Transverse colon (tissue), 4 donors: ENCODE results near the gene SOWAHA. TPM values are rescaled to one million over a fixed set of nuclear protein-coding genes. Genes with fewer than 3 reads are reported as not detected.

Experiments
- DNase-seq: peaks from one replicate; pipeline ENCODE4 v3.0.0-alpha.2; 2019
- H3K27ac ChIP-seq, 4 donors: fragments of 200-600 bp; sonication (generic); 2 replicates each; pipeline ENCODE4 v1.5.1; 2016 to 2018; ENCODE audit warnings: inconsistent platforms in 4 of 4
- H3K27me3 ChIP-seq: fragments of 200-600 bp; sonication (generic); 2 replicates; pipeline ENCODE4 v1.5.1; 2017; ENCODE audit warnings: inconsistent platforms
- H3K36me3 ChIP-seq, 4 donors: fragments of 200-600 bp; sonication (generic); 2 replicates each; pipeline ENCODE4 v1.5.1; 2017 to 2019; ENCODE audit warnings: inconsistent platforms in 4 of 4
- H3K4me1 ChIP-seq, 4 donors: fragments of 200-600 bp; sonication (generic); 2 replicates each; pipeline ENCODE4 v1.5.1; 2017 to 2020; ENCODE audit warnings: inconsistent platforms in 4 of 4
- H3K4me3 ChIP-seq, 4 donors: fragments of 200-600 bp; sonication (generic); 1 replicate in 1 of 4; 2 replicates in 3 of 4; pipeline versions ENCODE4 v1.5.1 to v1.6.1; 2017 to 2019; ENCODE audit warnings: inconsistent platforms in 4 of 4
- H3K9me3 ChIP-seq, 2 donors: fragments of 200-600 bp; sonication (generic); 2 replicates each; pipeline ENCODE4 v1.5.1; 2017 to 2019; ENCODE audit warnings: inconsistent platforms in 2 of 2
- CTCF ChIP-seq, 5 experiments: fragments of 200-600 bp in 3 of 5; fragments of 450-650 bp in 2 of 5; sonication (generic) in 3 of 5; IDR thresholded peaks; 1 replicate in 2 of 5; 2 replicates in 3 of 5; pipeline ENCODE4 v1.5.1; 2016 to 2017; ENCODE audit warnings: antibody characterized with exemption in 5 of 5, inconsistent platforms in 3 of 5, mild to moderate bottlenecking in 2 of 5, moderate library complexity in 1 of 5
- EP300 ChIP-seq: sonication (generic); formaldehyde crosslinking; IDR thresholded peaks from one replicate; pipeline ENCODE4 v1.6.1; 2017; ENCODE audit warnings: antibody characterized with exemption, low read depth
- POLR2A ChIP-seq: fragments of 450-650 bp; IDR thresholded peaks from one replicate; pipeline ENCODE4 v1.6.1; 2016; ENCODE audit warnings: antibody characterized with exemption, mild to moderate bottlenecking, moderate library complexity
- POLR2AphosphoS5 ChIP-seq, 3 donors: sonication (generic); formaldehyde crosslinking; IDR thresholded peaks; one replicate each; pipeline ENCODE4 v1.6.1; 2016; ENCODE audit warnings: antibody characterized with exemption in 3 of 3
- WGBS, 2 donors: methylation state at CpG; one replicate each; pipeline ENCODE4 v1.1.5; 2018; ENCODE audit warnings: low coverage in 1 of 2; 5-methylcytosine and 5-hydroxymethylcytosine counted together
- in situ Hi-C, 4 donors: fragments of 200-750 bp; cut with MboI; loops; one replicate each; pipeline versions ENCODE4 v1.15.0 to v1.15.1; 2017; ENCODE audit warnings: low sequenced_read_pairs in 3 of 4, low pct_ligation_motif_present in 1 of 4, low pct_unique_long_range_greater_than_20kb in 1 of 4
- intact Hi-C: fragments of 100-400 bp; cut with DNase I; formaldehyde crosslinking; loops from one replicate; pipeline ENCODE4 v1.15.1; 2023; ENCODE audit warnings: low total_unique reads
- total RNA-seq, 4 donors: library from RNA; depleted of rRNA; stranded (reverse); fragments of >200 nt; gene quantifications; one replicate each; pipeline ENCODE4 v1.1.0, GENCODE V29; 2016

SOWAHA gene
- total RNA-seq, 4 donors from 2014 or later, result 35.2 to 93.5 (median 76.0) TPM

GRCh38 chr5:132827943-132828673, 15.0 kb downstream of the SOWAHA start:
- H3K4me3 ChIP-seq, result no peak overlapping the region
- TF ChIP-seq POLR2A (no peak), EP300 (no peak)

GRCh38 chr5:132828846-132829494, 15.9 kb downstream of the SOWAHA start:
- WGBS, 2 donors, result 37 to 48% methylated on average over 3 to 4 of the region's 4 CpGs
- DNase-seq, result no peak
- TF ChIP-seq EP300, result no peak
- no peak for TF ChIP-seq POLR2AphosphoS5 (IDR thresholded peaks at IDR 0.05)
- TF ChIP-seq POLR2A, result no peak
- TF ChIP-seq CTCF (IDR thresholded peaks at IDR 0.05), result no peak
- peaks cover 14% of the 10 kb centered on the region for H3K27me3 ChIP-seq
- in situ Hi-C loops, result loop anchor here in 1 of 4 donors (25.0 kb wide), 1 partner anchor 442 kb away; no protein-coding TSS in a partner anchor
- H3K27ac ChIP-seq, result peak overlapping the region; percentile 88 to 92 (median 90)
- no peaks in the 10 kb centered on the region for H3K36me3 ChIP-seq
- no peaks in the 10 kb centered on the region for H3K9me3 ChIP-seq
- H3K4me3 ChIP-seq, result peak overlapping the region in 3 of 4 donors; percentile 64 to 72 (median 64)
- H3K4me1 ChIP-seq, result peaks cover 5 to 31% (median 21%) of the 10 kb centered on the region in 4 donors
- intact Hi-C loops, result no loop called here

More at GRCh38 chr5:132827943-132828673, 15.0 kb downstream of the SOWAHA start:
- no peak for DNase-seq
- Histone ChIP-seq H3K36me3 (no peaks in the 10 kb centered on the region), H3K4me1 (peaks cover 5 to 35% (median 23%) of the 10 kb centered on the region in 4 donors), H3K9me3 (no peaks in the 10 kb centered on the region), H3K27ac (no peak overlapping the region), H3K27me3 (peaks cover 14% of the 10 kb centered on the region)
- in situ Hi-C loops, result loop anchor here in 1 of 4 donors (25.0 kb wide), 1 partner anchor 441 kb away; no protein-coding TSS in a partner anchor
- WGBS, 2 donors, result 88 to 100% methylated on average over 1 to 4 of the region's 4 CpGs
- intact Hi-C loops, result no loop called here

- peak; percentile 87 for DNase-seq
- in situ Hi-C loops, result loop anchor here in 2 of 4 donors (10.0 to 25.0 kb wide), 2 partner anchors 55 to 443 kb away; no protein-coding TSS in a partner anchor
- no peaks in the 10 kb centered on the region for H3K9me3 ChIP-seq
- intact Hi-C loops, result no loop called here
- 3% methylated on average over 54 of the region's 75 CpGs; no CpG with 5 or more reads in 1 of the 2 donors for WGBS, 2 donors
- H3K27me3 ChIP-seq, result peaks cover 13% of the 10 kb centered on the region
- H3K4me1 ChIP-seq, result peaks cover 5 to 31% (median 21%) of the 10 kb centered on the region in 4 donors
- no peak for TF ChIP-seq EP300
- peak; percentile 86 to 95 (median 94) for TF ChIP-seq CTCF (IDR thresholded peaks at IDR 0.05)
- TF ChIP-seq POLR2AphosphoS5 (IDR thresholded peaks at IDR 0.05), result peak; percentile 6 to 63 (median 49)
- TF ChIP-seq POLR2A, result peak; percentile 18
- H3K4me3 ChIP-seq, result peak overlapping the region; percentile 54 to 72 (median 64)
- H3K36me3 ChIP-seq, result no peaks in the 10 kb centered on the region
- H3K27ac ChIP-seq, result peak overlapping the region; percentile 88 to 92 (median 90)
Measured at GRCh38 chr5:132829742-132830435, 16.8 kb downstream of the SOWAHA start.

- intact Hi-C loops (no loop called here), in situ Hi-C loops (loop anchor here in 2 of 4 donors (10.0 to 25.0 kb wide), 2 partner anchors 54 to 443 kb away; no protein-coding TSS in a partner anchor)
- H3K4me1 ChIP-seq, result peaks cover 5 to 31% (median 21%) of the 10 kb centered on the region in 4 donors
- 27% methylated on average over 6 of the region's 78 CpGs; no CpG with 5 or more reads in 1 of the 2 donors for WGBS, 2 donors
- peak within 1 kb of the TSS; percentile 88 to 92 (median 90) for H3K27ac ChIP-seq
- H3K27me3 ChIP-seq, result peaks cover 7% of the 10 kb centered on the region
- peak; percentile 82 for DNase-seq
- no peak for TF ChIP-seq CTCF (IDR thresholded peaks at IDR 0.05)
- peak in 2 of 3 donors; percentile 74 to 79 for TF ChIP-seq POLR2AphosphoS5 (IDR thresholded peaks at IDR 0.05)
- peak; percentile 70 for TF ChIP-seq POLR2A
- H3K9me3 ChIP-seq, result no peaks in the 10 kb centered on the region
- no peaks in the 10 kb centered on the region for H3K36me3 ChIP-seq
- peak within 1 kb of the TSS; percentile 54 to 72 (median 64) for H3K4me3 ChIP-seq
Measured at GRCh38 chr5:132830436-132831094, 17.5 kb downstream of the SOWAHA start, which contains the start of gene SHROOM1. SHROOM1 (minus strand) TSS chr5:132830647; CDS start chr5:132826140, 4,507 bp downstream.
